DOHH2 (cell line): ENCODE data around the gene ADCY5.

Experiments used
- H3F3A ChIP-seq: fragments of 200-600 bp; sonication (generic), shearing (Covaris generic); 2 replicates; pipeline ENCODE4 v1.6.0; 2016; ENCODE audit warnings: antibody characterized with exemption, mild to moderate bottlenecking; ENCODE audit not compliant: control insufficient read depth, insufficient read depth
- H3K27ac ChIP-seq: fragments of 200-600 bp; sonication (generic); 2 replicates; pipeline ENCODE4 v1.5.1; 2014; ENCODE audit warnings: low read depth, mild to moderate bottlenecking, low read length, moderate library complexity
- H3K27me3 ChIP-seq: fragments of 200-600 bp; sonication (generic); 2 replicates; pipeline ENCODE4 v1.6.1; 2014; ENCODE audit warnings: mild to moderate bottlenecking, low read length, mixed read lengths; ENCODE audit not compliant: control insufficient read depth
- H3K36me3 ChIP-seq: fragments of 200-600 bp; sonication (generic); 2 replicates; pipeline ENCODE4 v1.6.1; 2014; ENCODE audit warnings: mild to moderate bottlenecking, low read length, moderate library complexity, mixed read lengths; ENCODE audit not compliant: control insufficient read depth
- H3K4me1 ChIP-seq: fragments of 200-600 bp; sonication (generic); 2 replicates; pipeline ENCODE4 v1.6.1; 2014; ENCODE audit warnings: mild to moderate bottlenecking, low read length, mixed read lengths; ENCODE audit not compliant: control insufficient read depth
- H3K4me2 ChIP-seq: fragments of 200-600 bp; sonication (generic); 2 replicates; pipeline ENCODE4 v1.6.0; 2014; ENCODE audit warnings: mild to moderate bottlenecking, low read length, moderate library complexity
- H3K4me3 ChIP-seq: fragments of 200-600 bp; sonication (generic); 2 replicates; pipeline ENCODE4 v1.5.1; 2014; ENCODE audit warnings: mild to moderate bottlenecking, low read length, mixed read lengths
- H3K79me2 ChIP-seq: fragments of 200-600 bp; sonication (generic); 2 replicates; pipeline ENCODE4 v1.6.1; 2014; ENCODE audit warnings: mild to moderate bottlenecking, low read length, mixed read lengths; ENCODE audit not compliant: control insufficient read depth
- H3K9me2 ChIP-seq: fragments of 200-600 bp; sonication (generic); replicated peaks from 2 replicates; pipeline ENCODE4 v1.6.1; 2014; ENCODE audit warnings: mild to moderate bottlenecking, low read length, mixed read lengths; ENCODE audit not compliant: control insufficient read depth
- H3K9me3 ChIP-seq: fragments of 200-600 bp; sonication (generic); 2 replicates; pipeline ENCODE4 v1.6.1; 2014; ENCODE audit warnings: antibody characterized with exemption, low read length, mixed read lengths; ENCODE audit not compliant: control insufficient read depth, insufficient read depth
- H4K20me1 ChIP-seq: fragments of 200-600 bp; sonication (generic); 2 replicates; pipeline ENCODE4 v1.6.0; 2014; ENCODE audit warnings: low read depth, mild to moderate bottlenecking, antibody characterized with exemption, low read length, moderate library complexity; ENCODE audit not compliant: control insufficient read depth, insufficient read depth
- CTCF ChIP-seq: fragments of 200-600 bp; sonication (generic); IDR thresholded peaks from one replicate; pipeline ENCODE4 v1.5.1; 2014; ENCODE audit warnings: antibody characterized with exemption, mild to moderate bottlenecking, low read depth, low read length; ENCODE audit not compliant: poor library complexity, severe bottlenecking
- EZH2phosphoT487 ChIP-seq: fragments of 200-600 bp; sonication (generic); IDR thresholded peaks from 2 replicates; pipeline ENCODE4 v1.6.1; 2017; ENCODE audit warnings: borderline replicate concordance, mild to moderate bottlenecking, antibody characterized with exemption, low read length, moderate library complexity, mixed read lengths

ADCY5 gene

GRCh38 chr3:123409443-123410148 is 39.3 kb downstream of the ADCY5 start:
- no peak overlapping the region for H3K4me3 ChIP-seq
- peaks cover 4% of the 10 kb centered on the region; the same call in 1 of the 2 replicates for H3K27me3 ChIP-seq
- no peaks in the 10 kb centered on the region for H3K9me3 ChIP-seq
- H3K4me1 ChIP-seq: no peaks in the 10 kb centered on the region
- TF ChIP-seq EZH2phosphoT487 (no peak), CTCF (no peak)
- H3K9me2 ChIP-seq: no peaks in the 10 kb centered on the region
- H3K4me2 ChIP-seq: no peak overlapping the region
- H4K20me1 ChIP-seq: no peaks in the 10 kb centered on the region
- no peaks in the 10 kb centered on the region for H3F3A ChIP-seq
- H3K36me3 ChIP-seq: no peaks in the 10 kb centered on the region
- no peaks in the 10 kb centered on the region for H3K79me2 ChIP-seq
- no peak overlapping the region for H3K27ac ChIP-seq

- Histone ChIP-seq H3K36me3 (no peaks in the 10 kb centered on the region), H3K9me2 (no peaks in the 10 kb centered on the region), H3K4me2 (no peak overlapping the region), H3K79me2 (no peaks in the 10 kb centered on the region), H3K27me3 (0 out of 2 replicates have a peak, but pooled peaks cover 2% of the 10 kb centered on the region), H3K9me3 (no peaks in the 10 kb centered on the region), H3F3A (no peaks in the 10 kb centered on the region), H3K27ac (no peak overlapping the region), H3K4me3 (no peak overlapping the region), H4K20me1 (no peaks in the 10 kb centered on the region), H3K4me1 (no peaks in the 10 kb centered on the region)
- no peak for TF ChIP-seq EZH2phosphoT487
- no peak for TF ChIP-seq CTCF
These were observed 42.3 kb downstream of the ADCY5 start for GRCh38 chr3:123406598-123406997.

GRCh38 chr3:123405936-123406510 is 42.9 kb downstream of the ADCY5 start:
- Histone ChIP-seq H3K4me1 (no peaks in the 10 kb centered on the region), H3F3A (no peaks in the 10 kb centered on the region), H3K9me2 (no peaks in the 10 kb centered on the region), H3K9me3 (no peaks in the 10 kb centered on the region), H3K4me2 (no peak overlapping the region), H3K4me3 (no peak overlapping the region), H3K27ac (no peak overlapping the region), H3K79me2 (no peaks in the 10 kb centered on the region), H3K36me3 (no peaks in the 10 kb centered on the region), H4K20me1 (no peaks in the 10 kb centered on the region), H3K27me3 (0 out of 2 replicates have a peak, but pooled peaks cover 2% of the 10 kb centered on the region)
- TF ChIP-seq CTCF (no peak), EZH2phosphoT487 (no peak)
